ENCODE data around the gene RAB30.

RAB30 gene

GRCh38 chr11:82995754-82996398 is 75.8 kb downstream of the RAB30 start:
- H3K27ac Mint-ChIP-seq = peak overlapping the region; percentile 80
- H3K36me3 Mint-ChIP-seq (ENCODE audit: low read depth) = no peaks in the 10 kb centered on the region
- no peak for TF ChIP-seq CTCF (IDR thresholded peaks at IDR 0.05)
- H3K4me3 Mint-ChIP-seq = no peak overlapping the region
- H3K4me1 Mint-ChIP-seq = peaks cover 35% of the 10 kb centered on the region
- DNase-seq = no peak
- H3K9me3 Mint-ChIP-seq = no peaks in the 10 kb centered on the region
- no peaks in the 10 kb centered on the region for H3K27me3 Mint-ChIP-seq (ENCODE audit: low read depth, poor library complexity)

- Mint-ChIP-seq H3K27ac (no peak overlapping the region), H3K4me1 (peaks cover 37% of the 10 kb centered on the region), H3K36me3 (ENCODE audit: low read depth) (no peaks in the 10 kb centered on the region), H3K27me3 (ENCODE audit: low read depth, poor library complexity) (no peaks in the 10 kb centered on the region), H3K4me3 (no peak overlapping the region), H3K9me3 (no peaks in the 10 kb centered on the region)
- no peak for DNase-seq
- no peak for TF ChIP-seq CTCF (IDR thresholded peaks at IDR 0.05)
Observed at GRCh38 chr11:82995235-82995634, 76.5 kb downstream of the RAB30 start.

GRCh38 chr11:82994604-82995230 is 77.0 kb downstream of the RAB30 start:
- H3K9me3 Mint-ChIP-seq = no peaks in the 10 kb centered on the region
- no peaks in the 10 kb centered on the region for H3K36me3 Mint-ChIP-seq (ENCODE audit: low read depth)
- peak overlapping the region; percentile 0 for H3K27ac Mint-ChIP-seq
- peaks cover 39% of the 10 kb centered on the region for H3K4me1 Mint-ChIP-seq
- no peak for DNase-seq
- TF ChIP-seq CTCF (IDR thresholded peaks at IDR 0.05) = no peak
- H3K4me3 Mint-ChIP-seq = no peak overlapping the region
- H3K27me3 Mint-ChIP-seq (ENCODE audit: low read depth, poor library complexity) = no peaks in the 10 kb centered on the region

GRCh38 chr11:82992223-82992622 is 79.5 kb downstream of the RAB30 start:
- Mint-ChIP-seq H3K27me3 (ENCODE audit: low read depth, poor library complexity) (no peaks in the 10 kb centered on the region), H3K36me3 (ENCODE audit: low read depth) (no peaks in the 10 kb centered on the region), H3K4me3 (no peak overlapping the region), H3K4me1 (peaks cover 36% of the 10 kb centered on the region), H3K27ac (no peak overlapping the region), H3K9me3 (no peaks in the 10 kb centered on the region)
- TF ChIP-seq CTCF (IDR thresholded peaks at IDR 0.05) = no peak
- DNase-seq = no peak

GRCh38 chr11:82989628-82990404 is 81.9 kb downstream of the RAB30 start:
- Mint-ChIP-seq H3K27ac (no peak overlapping the region), H3K9me3 (no peaks in the 10 kb centered on the region), H3K27me3 (ENCODE audit: low read depth, poor library complexity) (no peaks in the 10 kb centered on the region), H3K36me3 (ENCODE audit: low read depth) (no peaks in the 10 kb centered on the region), H3K4me1 (peaks cover 24% of the 10 kb centered on the region), H3K4me3 (no peak overlapping the region)
- no peak for DNase-seq
- TF ChIP-seq CTCF (IDR thresholded peaks at IDR 0.05) = no peak

Data from nephron progenitor cell (in vitro differentiated cells).